ENCODE data around the gene ABHD12B. TPM values are rescaled to one million over a fixed set of nuclear protein-coding genes. Genes with fewer than 3 reads are reported as not detected.

ABHD12B gene
- total RNA-seq, 1 donor from 2014 or later: not detected

DNA sequence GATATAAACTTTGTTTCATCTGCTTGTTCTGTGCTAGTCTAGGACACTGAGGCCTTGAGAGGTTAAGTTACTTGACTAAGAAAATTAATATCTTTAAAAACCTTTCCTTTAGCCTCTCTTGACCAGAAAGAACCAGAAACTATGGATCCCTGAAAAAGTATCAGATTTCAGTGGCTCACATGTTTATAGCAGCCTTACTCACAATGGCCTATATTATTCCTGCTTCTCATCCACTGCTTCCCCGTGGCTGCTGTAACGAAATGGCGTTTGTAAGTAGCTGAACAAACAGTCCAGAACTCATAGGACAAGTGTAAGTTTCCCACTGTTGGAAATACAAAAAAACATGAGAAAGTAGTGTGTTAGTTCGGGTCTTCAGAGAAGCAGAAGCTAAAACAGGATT lies 75.6 kb downstream of the ABHD12B start:
- ATAC-seq (no peak), DNase-seq (ENCODE audit: low spot score) (no peak)
- intact Hi-C loops (cut with DNase I): no loop called here

GRCh38 chr14:50948205-50948604 lies 76.4 kb downstream of the ABHD12B start:
- ATAC-seq: no peak
- intact Hi-C loops (cut with DNase I): no loop called here
- DNase-seq (ENCODE audit: low spot score): no peak

GRCh38 chr14:50951032-50951431 lies 79.2 kb downstream of the ABHD12B start:
- ATAC-seq: no peak
- no peak for DNase-seq (ENCODE audit: low spot score)
- intact Hi-C loops (cut with DNase I): loop anchor here (10.0 kb wide), 1 partner anchor 264 kb away; no protein-coding TSS in a partner anchor

GRCh38 chr14:50953502-50953901 lies 81.6 kb downstream of the ABHD12B start:
- ATAC-seq (no peak), DNase-seq (ENCODE audit: low spot score) (no peak)
- intact Hi-C loops (cut with DNase I): loop anchor here (10.0 kb wide), 1 partner anchor 261 kb away; no protein-coding TSS in a partner anchor

Other genes starting within 250 kb of the ABHD12B start
- gene SAV1, start 203.7 kb upstream of the ABHD12B start, total RNA-seq: 61.6 TPM
- 48.2 TPM for gene NIN, start 40.9 kb upstream of the ABHD12B start, total RNA-seq
- 72.1 TPM for gene PYGL, start 72.4 kb downstream of the ABHD12B start, total RNA-seq
- 5.4 TPM for gene TRIM9, start 223.1 kb downstream of the ABHD12B start, total RNA-seq